Right forelimb (tissue), 1 donor: ENCODE data around the gene TMC2.

Experiments used
- DNase-seq: peaks from one replicate; pipeline ENCODE4 v3.0.0-alpha.2; 2018

The TMC2 gene

GRCh38 chr20:2527762-2528161 is 8.6 kb upstream of the TMC2 start:
- DNase-seq = no peak

GRCh38 chr20:2528671-2529271 is 7.6 kb upstream of the TMC2 start:
- DNase-seq = no peak

- no peak for DNase-seq
Observed at GRCh38 chr20:2533118-2533517, 3.3 kb upstream of the TMC2 start.

- DNase-seq = no peak
Observed at GRCh38 chr20:2535711-2536559, 438 bp upstream of the TMC2 start.

- no peak for DNase-seq
Observed at GRCh38 chr20:2537101-2537500, 728 bp downstream of the TMC2 start.

- no peak for DNase-seq
Observed at GRCh38 chr20:2538356-2538755, 2.0 kb downstream of the TMC2 start.

- DNase-seq = no peak
Observed at GRCh38 chr20:2538931-2539720, 2.8 kb downstream of the TMC2 start.

- no peak for DNase-seq
Observed at GRCh38 chr20:2541940-2542339, 5.6 kb downstream of the TMC2 start.

- no peak for DNase-seq
Observed at GRCh38 chr20:2542361-2542760, 6.0 kb downstream of the TMC2 start.

- no peak for DNase-seq
Observed at GRCh38 chr20:2544211-2544610, 7.8 kb downstream of the TMC2 start.

GRCh38 chr20:2545594-2545993 is 9.2 kb downstream of the TMC2 start:
- DNase-seq = no peak

- DNase-seq = no peak
Observed at GRCh38 chr20:2557873-2558580, 21.7 kb downstream of the TMC2 start.

GRCh38 chr20:2558581-2559278 is 22.4 kb downstream of the TMC2 start:
- DNase-seq = no peak

GRCh38 chr20:2559279-2559626 is 22.9 kb downstream of the TMC2 start:
- DNase-seq = no peak

- no peak for DNase-seq
Observed at GRCh38 chr20:2559651-2560050, 23.3 kb downstream of the TMC2 start.

- DNase-seq = no peak
Observed at GRCh38 chr20:2563116-2563515, 26.7 kb downstream of the TMC2 start.

GRCh38 chr20:2564406-2564805 is 28.0 kb downstream of the TMC2 start:
- no peak for DNase-seq

GRCh38 chr20:2575682-2576081 is 39.3 kb downstream of the TMC2 start:
- no peak for DNase-seq

GRCh38 chr20:2576317-2576727 is 39.9 kb downstream of the TMC2 start:
- no peak for DNase-seq

GRCh38 chr20:2578475-2579192 is 42.3 kb downstream of the TMC2 start:
- DNase-seq = no peak

- no peak for DNase-seq
Observed at GRCh38 chr20:2585811-2586210, 49.4 kb downstream of the TMC2 start.

- no peak for DNase-seq
Observed at GRCh38 chr20:2593756-2594155, 57.4 kb downstream of the TMC2 start.
